Activated CD4-positive, CD25-positive, alpha-beta regulatory T cell treated with anti-CD3 and anti-CD28 coated beads, Interleukin-2, amount 50 U/mL, for 24 hours (primary cell): ENCODE data around the gene CDH23.

ENCODE experiments used
- ATAC-seq, 2 donors: fragments of 150-1000 bp; cut with Tn5 transposase; one replicate each; pipeline ENCODE4 v1.10.0; 2021; ENCODE audit warnings: mild to moderate bottlenecking in 1 of 2, moderate library complexity in 1 of 2

The CDH23 gene

GRCh38 chr10:71442000-71442399 is 45.3 kb downstream of the CDH23 start:
- no peak for ATAC-seq

GRCh38 chr10:71442859-71443570 is 46.3 kb downstream of the CDH23 start:
- no peak for ATAC-seq

- ATAC-seq = no peak
Observed at GRCh38 chr10:71443676-71444075, 47.0 kb downstream of the CDH23 start.

GRCh38 chr10:71444284-71445054 is 47.7 kb downstream of the CDH23 start:
- no peak for ATAC-seq

GRCh38 chr10:71447676-71448075 is 51.0 kb downstream of the CDH23 start:
- no peak for ATAC-seq

GRCh38 chr10:71448146-71448545 is 51.4 kb downstream of the CDH23 start:
- ATAC-seq = no peak

- no peak for ATAC-seq
Observed at GRCh38 chr10:71449026-71449425, 52.3 kb downstream of the CDH23 start.

GRCh38 chr10:71451754-71452153 is 55.0 kb downstream of the CDH23 start:
- no peak for ATAC-seq

GRCh38 chr10:71453186-71453585 is 56.5 kb downstream of the CDH23 start:
- ATAC-seq = no peak

- no peak for ATAC-seq
Observed at GRCh38 chr10:71454347-71454746, 57.6 kb downstream of the CDH23 start.

- ATAC-seq = no peak
Observed at GRCh38 chr10:71455035-71455434, 58.3 kb downstream of the CDH23 start.

GRCh38 chr10:71456631-71457030 is 59.9 kb downstream of the CDH23 start:
- no peak for ATAC-seq

- ATAC-seq = no peak
Observed at GRCh38 chr10:71457908-71458307, 61.2 kb downstream of the CDH23 start.

- no peak for ATAC-seq
Observed at GRCh38 chr10:71458387-71458786, 61.7 kb downstream of the CDH23 start.

- no peak for ATAC-seq
Observed at GRCh38 chr10:71459513-71459912, 62.8 kb downstream of the CDH23 start.

- ATAC-seq = no peak
Observed at GRCh38 chr10:71460615-71461014, 63.9 kb downstream of the CDH23 start.

GRCh38 chr10:71461457-71461856 is 64.7 kb downstream of the CDH23 start:
- ATAC-seq = no peak

GRCh38 chr10:71462062-71462935 is 65.6 kb downstream of the CDH23 start:
- no peak for ATAC-seq

GRCh38 chr10:71463111-71463510 is 66.4 kb downstream of the CDH23 start:
- no peak for ATAC-seq

- ATAC-seq = no peak
Observed at GRCh38 chr10:71465551-71466252, 69.0 kb downstream of the CDH23 start.

GRCh38 chr10:71466330-71466729 is 69.6 kb downstream of the CDH23 start:
- no peak for ATAC-seq

- no peak for ATAC-seq
Observed at GRCh38 chr10:71467161-71467560, 70.4 kb downstream of the CDH23 start.
